ENCODE results near the gene USP43.
"Not testable (repeated sequence)": the region's sequence is repeated elsewhere in the genome, so short reads cannot be mapped to it uniquely, and the experiment has no call there.

The USP43 gene

DNA sequence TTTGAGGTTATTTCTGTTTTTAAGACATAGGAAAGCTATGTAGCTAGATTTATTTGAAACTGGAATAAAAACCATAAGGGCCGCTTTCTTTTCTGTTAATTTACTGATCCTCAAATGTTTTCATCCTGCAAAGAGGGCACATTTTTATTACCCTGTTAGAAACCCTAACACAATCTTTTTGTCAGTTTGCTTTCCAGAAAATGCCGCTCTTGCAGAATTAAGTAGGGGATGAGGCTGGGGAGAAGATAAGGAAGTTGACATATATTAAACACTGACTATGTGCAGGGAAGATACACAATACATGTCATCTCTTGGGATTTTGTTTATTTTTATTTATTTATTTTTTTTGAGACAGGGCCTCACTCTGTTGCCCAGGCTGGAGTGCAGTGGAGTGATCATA, 15.7 kb downstream of the USP43 start:
- DNase-seq, result no peak

DNA sequence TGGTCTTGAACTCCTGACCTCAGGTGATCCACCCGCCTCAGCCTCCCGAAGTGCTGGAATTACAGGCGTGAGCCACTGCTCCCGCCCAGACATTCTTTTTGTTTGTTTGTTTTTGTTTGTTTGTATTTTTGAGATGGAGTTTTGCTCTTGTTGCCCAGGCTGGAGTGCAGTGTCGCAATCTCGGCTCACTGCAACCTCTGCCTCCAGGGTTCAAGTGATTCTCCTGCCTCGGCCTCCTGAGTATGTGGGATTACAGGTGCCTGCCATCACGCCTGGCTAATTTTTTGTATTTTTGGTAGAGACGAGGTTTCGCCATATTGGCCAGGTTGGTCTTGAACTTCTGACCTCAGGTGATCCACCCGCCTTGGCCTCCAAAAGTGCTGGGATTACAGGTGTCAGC, 18.2 kb downstream of the USP43 start:
- DNase-seq, result not testable (repeated sequence)

DNA sequence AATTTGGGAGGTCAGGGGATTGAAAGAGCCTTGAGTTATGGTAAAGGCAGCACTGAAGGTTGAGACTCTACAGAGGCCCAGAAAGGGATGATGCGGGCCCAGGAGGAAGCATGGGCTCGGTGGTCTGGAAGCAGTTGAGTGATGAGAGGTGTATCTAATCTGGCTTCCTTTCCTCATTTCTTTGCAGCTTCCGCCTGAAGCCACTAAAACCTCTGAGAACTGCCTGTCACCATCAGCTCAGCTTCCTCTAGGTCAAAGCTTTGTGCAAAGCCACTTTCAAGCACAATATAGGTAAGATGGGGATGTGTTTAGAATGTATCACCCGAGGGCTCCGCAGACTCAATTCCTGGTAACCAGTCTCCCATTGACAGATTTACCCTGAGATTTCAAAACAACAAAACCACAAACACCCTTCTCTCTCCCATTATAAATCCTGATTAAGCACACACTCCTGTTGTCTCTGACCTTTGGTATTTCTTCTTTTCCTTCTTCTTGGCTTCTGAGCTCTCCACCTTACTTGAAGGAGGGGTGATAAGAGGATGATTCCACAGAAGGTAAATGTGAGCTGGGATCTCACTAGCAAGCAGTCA, 21.2 kb downstream of the USP43 start:
- no peak for DNase-seq

DNA sequence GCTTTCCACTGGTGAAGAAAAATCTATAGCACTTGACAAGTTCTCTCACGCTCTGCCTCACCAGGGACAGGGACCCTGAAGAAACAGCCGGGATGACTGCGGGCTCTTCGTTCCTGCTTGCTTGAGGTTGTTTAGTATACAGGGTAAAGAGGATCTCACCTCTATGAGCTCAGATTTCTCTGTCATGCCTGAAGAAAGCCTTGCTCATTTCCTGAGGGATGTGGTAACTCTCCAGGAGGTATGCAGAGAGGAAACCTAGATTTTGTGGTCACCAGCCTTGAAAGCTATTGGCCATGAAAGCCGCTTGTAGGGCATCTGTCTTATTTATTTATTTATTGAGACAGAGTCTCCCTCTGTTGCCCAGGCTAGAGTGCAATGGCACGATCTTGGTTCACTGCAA, 23.2 kb downstream of the USP43 start:
- DNase-seq, result no peak

DNA sequence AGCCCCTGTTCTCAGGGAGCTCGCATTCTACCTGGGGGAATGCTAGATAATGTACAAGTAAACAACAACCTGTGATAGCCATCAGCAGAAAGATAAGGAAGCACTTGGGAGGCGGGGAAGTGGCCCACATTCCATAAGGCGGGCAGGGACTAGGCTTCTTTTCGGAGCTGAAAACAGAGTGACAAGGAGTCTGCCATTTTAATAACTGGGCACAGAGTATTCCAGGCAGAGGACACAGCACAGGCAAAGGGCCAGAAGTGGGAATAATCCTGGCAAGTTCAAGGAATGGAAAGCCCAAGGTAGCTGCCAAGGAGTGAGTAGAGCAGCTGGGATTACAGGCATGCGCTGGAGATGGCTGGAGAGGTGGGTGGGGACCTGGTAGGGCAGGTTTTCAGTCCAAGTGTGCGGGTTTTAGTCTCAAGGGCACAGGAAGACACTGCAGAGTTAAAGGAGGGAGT, 24.3 kb downstream of the USP43 start:
- no peak for DNase-seq

DNA sequence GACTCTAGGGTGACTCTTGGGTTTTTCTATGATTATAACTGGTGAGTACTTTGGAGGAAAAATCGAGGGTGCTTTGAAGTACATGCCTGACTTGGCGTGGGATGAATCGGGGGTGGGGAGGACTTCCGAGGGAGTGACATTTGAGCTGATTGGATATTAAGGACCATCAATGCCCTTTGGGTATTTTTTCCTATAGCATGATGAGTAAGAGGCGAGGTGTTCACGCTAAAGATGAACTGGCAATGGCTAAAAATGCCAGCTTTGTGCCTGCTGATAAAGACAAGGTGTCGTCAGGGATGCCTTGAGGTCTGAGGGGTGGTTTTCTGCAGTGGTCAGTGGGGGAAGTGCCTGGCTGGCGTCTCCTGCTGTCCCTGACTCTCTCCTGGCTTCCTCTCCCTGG, 25.3 kb downstream of the USP43 start:
- no peak for DNase-seq

DNA sequence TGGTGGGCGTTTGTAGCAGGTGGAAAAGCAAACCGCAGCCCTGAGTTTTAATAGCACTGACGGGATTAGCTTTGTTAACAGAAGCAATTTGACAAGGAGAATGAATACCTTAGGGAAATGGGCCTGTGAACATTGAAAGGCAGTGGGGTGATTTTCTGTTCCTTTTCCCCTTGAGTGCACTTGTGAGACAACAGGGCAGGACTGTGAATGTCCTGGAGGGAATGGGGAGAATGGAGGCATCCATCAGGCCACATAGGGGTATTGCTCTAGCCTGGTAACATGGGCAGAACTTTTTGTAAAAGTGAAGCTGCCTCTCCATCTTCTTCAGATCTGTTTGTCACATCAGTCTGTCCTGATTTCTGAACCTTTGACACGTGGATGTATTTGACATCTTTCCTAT, 26.2 kb downstream of the USP43 start:
- no peak for DNase-seq

DNA sequence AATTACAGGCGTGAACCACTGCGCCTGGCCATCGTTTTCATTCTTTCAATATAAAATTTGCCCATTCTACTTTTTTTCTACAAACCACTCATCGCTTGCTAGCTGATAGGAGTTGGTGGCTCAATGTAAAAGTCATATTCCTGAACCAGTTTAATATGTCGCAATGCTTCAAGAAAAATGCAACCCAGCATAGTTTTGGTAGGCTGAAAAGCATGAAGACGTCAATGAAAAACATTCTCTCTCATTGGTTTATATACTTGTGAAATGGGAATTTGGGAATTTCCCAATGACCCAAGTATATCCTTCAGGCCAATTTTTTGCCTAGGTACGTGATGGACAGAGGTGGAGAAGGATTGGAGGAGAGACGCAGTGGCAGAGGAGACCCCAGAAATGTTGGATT, 26.9 kb downstream of the USP43 start:
- no peak for DNase-seq

DNA sequence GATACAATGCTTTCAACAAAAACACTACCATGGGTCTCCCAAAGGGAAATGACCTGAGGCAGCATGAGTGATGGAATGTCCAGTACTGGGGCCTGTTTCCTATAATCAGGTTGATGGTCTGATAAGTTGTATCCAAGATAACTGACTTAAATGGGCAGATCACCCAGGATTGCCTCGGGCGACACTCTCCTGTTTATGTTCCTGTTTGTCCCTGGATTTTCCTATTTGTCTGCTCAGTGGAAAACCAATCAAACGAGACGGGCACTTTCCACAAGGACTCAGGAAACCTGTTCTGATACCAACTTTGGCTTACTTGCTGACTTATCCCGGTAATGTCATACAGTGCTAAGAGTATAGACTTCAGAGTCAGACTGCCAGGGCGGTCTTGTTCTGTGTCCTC, 27.4 kb downstream of the USP43 start:
- no peak for DNase-seq

DNA sequence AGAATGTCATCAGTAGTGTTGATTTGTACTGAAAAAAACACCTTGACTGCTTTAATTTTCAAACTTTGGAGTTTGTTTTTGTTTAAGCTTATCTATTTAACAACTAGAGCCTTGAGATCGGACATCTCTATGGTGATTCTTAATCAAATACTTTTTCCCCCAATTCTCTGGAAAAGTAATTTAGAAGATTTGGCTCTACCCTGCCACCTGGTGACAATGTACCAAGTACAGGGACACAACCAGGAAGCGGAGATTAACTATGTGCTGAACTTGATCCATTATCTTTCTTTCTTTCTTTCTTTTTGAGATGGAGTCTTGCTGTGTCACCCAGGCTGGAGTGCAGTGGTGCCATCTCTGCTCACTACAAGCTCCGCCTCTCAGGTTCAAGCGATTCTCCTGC, 30.8 kb downstream of the USP43 start:
- DNase-seq, result no peak

DNA sequence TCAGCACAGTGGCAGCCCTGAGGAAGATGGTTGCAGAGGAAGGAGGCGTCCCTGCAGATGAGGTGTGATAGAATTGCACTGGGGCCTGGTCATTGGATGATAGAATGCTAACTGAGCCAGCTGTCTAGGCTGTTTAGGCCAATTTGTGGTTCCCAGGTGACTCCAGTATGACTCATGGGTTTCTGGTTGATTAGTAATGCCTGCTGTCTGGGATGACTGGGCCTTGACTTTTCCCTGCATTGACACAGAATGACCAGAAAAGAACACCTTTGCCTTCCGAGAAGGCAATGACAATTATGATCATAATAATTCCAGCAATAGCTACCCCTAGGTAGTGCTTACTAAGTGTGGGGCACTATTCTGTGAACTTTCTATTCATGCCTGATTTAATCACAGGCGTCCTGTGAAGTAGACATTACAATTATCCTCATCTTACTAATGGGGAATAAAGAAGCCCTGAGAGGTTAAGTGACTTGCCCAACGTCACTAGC, 31.5 kb downstream of the USP43 start:
- no peak for DNase-seq

DNA sequence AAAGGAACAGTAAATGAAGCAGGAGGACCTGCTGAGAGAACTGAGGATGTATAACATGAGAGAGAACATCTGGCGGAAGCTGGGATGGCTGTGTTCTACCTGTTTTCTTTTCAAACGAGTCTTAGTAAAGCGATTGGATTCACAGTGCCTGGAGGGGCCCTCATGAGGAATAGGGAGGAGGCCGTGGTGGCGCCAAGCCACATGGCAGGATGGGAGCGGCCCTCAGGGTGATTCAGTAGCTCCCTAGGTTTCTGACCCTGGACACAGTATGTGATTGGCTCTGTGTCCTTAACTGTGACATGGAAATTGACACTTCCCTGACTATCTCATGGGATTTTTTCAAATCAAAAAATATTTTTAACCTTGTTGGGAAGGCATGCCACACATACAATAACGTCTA, 32.1 kb downstream of the USP43 start:
- no peak for DNase-seq

DNA sequence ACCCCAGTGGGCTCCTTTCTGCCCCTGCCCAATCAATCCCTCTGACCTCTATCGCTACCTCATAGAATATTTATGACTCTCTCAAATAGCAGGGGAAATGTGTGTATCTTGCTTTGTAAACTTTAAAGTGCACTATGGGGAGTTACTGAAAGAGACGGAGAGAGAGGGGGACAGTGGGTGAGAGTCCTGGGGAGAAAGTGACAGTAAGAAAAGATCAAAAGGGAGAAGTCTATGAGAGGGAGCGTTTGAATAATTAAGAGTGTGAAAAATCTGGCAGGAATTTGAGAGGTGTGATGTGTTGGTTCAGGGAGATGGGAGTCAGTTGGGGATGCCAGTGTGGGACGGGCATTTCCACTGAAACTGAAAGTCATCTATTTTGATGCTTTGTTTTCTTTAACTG, 32.6 kb downstream of the USP43 start:
- no peak for DNase-seq

DNA sequence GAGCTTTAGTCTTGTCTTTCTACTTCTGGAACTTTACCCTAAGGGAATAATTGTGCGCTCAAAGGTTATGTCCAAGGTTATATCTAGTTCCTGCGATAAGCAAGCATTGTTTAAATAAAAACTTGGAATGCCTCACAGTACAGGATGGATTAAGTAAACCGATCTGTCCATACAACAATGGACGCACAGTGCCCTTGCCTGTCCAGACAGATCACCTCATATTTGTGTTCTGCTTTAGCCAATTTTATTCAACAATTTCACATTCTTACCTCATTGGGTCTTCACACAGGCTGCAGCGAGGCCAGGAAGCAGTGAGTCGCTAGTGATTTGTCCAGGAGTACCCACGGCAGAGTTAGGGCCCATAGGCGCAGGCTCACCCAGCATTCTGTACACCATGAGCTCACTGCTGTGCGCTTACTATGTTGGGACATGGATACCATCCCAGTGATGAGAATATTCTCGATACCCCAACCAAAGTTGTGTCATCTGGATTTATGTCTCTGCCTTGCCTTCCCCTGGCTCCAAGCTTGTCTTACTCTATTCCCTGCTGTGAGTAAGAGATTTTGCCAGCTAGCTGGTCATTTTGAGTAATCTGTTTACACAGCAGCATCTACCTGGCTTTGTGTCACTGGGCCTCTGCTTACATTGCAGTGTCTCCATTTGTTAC, 39.8 kb downstream of the USP43 start:
- DNase-seq, result no peak

DNA sequence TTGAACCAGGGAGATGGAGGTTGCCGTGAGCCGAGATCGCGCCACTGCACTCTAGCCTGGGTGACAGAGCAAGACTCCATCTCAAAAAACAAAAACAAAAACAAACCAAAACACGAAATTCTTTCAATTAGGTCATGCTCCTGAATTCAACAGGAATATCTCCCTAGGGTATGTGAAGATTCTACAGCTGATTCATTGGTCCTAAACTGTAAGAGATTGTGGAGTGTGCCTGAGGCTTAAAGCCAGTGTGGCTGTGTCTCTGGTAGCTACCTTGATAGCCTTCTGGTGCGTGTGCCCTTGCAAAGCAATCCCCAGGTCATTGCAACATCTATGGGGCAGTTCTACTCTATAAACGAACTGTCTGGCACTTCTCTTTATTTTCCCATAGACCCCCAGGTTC, 48.4 kb downstream of the USP43 start:
- DNase-seq, result no peak

DNA sequence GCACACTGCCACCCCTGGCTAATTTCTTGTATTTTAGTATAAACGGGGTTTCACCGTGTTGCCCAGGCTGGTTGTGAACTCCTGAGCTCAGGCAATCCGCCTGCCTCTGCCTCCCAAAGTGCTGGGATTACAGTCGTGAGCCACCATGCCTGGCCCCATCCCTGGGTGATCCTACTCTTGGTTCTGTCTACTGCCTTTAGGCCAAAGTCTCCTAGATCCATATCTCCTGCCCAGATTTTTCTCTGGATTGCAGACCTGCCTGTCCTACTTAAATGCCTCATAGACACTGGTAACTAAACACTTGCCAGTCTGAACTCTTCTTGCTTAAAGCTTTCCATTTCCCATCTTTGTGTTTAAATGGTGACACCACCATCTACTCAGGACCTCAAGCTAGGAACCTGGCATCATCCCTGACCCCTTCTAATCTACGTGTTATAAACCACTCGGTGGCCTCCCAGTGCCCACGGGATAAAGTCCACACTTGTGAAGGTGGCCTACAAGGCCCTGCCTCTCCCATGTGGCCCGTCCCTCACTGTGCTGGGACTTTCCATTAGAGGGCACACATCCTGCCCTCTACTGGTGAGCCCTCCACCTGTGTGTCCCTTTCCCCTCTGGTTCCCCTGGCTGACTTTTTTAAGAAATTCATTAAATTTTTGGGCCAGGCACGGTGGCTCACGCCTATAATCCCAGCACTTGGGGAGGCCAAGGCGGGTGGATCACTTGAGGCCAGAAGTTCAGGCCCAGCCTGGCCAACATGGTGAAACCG, 51.1 kb downstream of the USP43 start:
- no peak for DNase-seq

DNA sequence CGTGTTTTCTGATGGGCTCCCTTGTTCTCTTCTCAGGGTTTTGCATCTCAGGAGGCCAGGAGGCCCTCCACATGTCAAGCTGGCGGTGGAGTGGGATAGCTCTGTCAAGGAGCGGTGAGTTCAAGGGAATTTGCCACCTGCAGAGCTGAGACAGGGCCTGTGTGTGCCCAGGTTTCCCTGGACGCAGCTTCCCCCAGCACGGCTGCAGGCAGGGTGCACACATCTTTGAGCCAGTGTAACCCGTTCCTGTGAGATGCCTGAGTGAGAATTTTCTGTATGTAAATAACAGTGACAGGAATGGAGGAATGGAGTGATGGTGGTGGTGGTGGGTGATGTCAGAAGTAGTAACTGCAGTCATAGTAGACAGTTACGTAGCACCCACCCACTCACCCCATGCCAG, 54.8 kb downstream of the USP43 start:
- no peak for DNase-seq

DNA sequence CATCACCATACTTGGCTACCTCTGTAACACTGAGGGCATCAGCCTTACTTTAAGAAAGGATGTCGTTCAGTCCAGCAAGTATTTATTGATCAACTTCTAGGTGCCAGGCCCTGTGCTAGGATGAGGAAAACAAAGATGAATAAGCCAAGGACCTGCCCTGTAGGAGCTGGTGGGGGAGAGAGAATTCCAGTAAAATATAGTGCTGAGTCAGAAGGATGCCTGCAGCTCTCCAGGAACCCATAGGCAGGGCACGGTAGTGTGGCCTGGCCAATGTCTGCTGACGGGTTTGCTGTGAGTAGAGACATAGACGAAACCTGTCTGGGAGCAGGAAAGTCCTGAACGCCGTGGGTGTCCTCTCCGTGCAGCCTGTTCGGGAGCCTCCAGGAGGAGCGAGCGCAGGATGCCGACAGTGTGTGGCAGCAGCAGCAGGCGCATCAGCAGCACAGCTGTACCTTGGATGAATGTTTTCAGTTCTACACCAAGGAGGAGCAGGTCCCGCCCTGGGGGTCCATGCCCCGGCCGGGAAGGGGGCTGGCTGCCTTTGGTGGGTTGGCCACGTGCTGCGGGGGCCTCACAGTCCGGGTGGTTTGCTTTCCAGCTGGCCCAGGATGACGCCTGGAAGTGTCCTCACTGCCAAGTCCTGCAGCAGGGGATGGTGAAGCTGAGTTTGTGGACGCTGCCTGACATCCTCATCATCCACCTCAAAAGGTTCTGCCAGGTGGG, 55.6 kb downstream of the USP43 start:
- no peak for DNase-seq

DNA sequence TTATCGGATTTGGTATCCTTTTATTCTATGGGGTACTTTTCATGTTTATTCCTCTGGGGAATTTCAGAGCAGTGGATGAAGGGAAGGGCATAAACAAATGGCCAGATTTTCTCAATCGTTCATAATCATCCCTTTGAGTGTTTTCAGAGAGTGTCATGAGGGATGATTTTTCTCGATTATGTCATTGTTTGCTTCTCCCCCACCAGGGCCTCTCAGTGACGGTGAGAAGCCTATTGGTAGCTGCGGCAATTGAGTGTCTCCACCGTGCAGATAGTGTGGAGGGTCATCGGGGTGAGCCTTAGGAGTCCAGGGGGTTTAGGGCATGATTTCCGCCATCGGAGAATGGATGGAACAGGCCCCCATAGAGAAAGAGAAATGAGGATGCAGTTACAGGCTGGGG, 57.2 kb downstream of the USP43 start:
- no peak for DNase-seq

DNA sequence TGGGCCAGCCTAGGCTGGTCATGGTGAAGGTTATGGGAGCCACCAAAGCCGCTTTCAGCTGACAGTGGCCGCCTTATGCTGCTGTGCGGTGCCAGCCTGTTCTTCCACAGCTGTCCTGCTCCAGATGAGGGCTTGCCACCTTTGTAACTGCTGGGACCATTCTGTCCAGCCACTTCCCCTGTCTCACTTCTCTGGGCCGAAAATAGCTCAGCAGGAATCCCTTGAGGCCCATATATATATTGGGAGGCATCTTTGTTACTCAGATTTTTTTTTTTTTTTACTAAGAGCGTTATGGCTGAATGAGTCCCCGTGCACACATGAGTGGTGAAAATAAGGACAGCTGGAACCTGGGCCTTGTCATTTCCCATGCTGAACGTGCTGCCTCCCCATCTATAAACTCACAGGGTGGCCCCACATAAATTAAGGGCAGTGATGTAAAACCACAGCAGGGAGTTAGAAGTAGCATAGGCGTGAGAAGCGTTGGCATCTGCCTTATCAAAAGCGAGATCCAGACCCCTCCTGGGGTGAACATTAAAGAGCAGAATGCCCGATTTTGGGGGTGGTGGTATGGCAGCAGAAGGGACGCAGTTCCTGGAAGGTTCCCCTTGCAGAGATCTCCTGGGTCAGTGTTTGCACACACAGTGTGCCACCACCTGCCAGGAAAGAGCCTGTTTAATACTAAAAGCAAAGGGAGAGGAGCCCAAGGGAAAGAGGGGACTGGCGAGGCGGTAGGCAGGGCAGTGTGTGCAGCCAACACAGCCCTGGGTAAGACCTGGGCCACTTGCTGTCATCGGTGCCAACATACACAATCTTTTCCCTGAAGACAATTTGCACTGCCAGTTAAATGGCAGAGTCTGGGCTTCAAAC, 57.8 kb downstream of the USP43 start:
- DNase-seq, result no peak

DNA sequence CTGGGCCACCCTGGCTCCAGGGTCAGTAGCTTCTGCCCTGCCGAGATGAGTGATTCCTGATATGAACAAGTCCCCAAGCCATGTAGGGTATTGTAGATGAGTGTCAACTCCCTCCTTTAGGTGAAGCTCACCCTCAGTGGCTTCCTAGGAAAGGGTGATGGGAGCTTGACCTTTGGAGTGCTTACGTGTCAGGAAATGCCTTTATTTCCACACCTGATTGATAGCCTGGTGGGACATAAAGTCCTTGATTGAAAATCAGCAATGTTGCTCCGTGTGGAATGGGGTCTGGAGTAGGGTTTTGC, 58.4 kb downstream of the USP43 start:
- no peak for DNase-seq

DNA sequence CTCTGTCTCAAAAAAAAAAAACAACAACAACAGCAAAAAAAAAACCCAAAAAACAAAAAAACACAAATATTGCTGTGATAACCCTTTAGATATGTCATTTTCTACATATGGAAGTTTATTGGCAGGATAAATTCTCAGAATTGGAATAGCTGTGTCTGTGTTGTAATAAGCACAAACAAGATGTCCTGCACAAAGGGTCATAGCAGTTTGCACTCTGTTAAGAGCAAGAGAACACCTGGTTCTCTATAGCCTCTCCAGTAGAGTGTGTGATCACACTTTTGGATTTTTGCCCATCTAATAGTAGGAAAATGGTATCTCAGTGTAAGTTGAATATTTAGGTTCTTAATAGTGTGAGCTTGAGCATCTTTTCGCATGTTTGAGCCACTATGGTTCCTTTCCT, 60.4 kb downstream of the USP43 start:
- no peak for DNase-seq

DNA sequence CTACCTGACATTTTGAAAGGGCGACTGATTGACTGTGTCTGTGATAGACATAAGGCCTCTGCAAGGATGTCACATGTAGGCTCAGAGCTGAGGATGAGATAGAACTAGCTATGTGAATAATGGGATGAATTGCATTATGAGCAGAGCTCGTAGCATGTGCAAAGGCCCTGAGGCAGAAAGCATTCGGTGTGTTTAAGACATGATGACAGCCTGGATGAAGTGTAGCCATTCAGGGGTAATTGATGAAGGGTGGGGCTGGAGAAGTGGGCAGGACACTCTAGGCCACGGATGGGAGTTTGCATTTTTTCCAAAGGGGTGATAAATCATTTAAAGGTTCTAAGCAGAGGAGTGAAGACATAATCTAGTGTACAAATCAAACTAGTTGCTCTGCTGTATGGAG, 62.6 kb downstream of the USP43 start:
- no peak for DNase-seq

Measured in NCI-H2227 treated with DMSO at 0.1 percent for 48 hours (cell line).